ENCODE data around the gene HOOK1. TPM values are rescaled to one million over a fixed set of nuclear protein-coding genes. Genes with fewer than 3 reads are reported as not detected.
"Not testable (repeated sequence)": the region's sequence is repeated elsewhere in the genome, so short reads cannot be mapped to it uniquely, and the experiment has no call there.

Gene HOOK1
- total RNA-seq, 1 donor from 2014 or later: 2.4 TPM

- Mint-ChIP-seq H3K36me3 (ENCODE audit: low read depth) (peaks cover 3% of the 10 kb centered on the region), H3K4me1 (ENCODE audit: low read depth) (no peaks in the 10 kb centered on the region), H3K27me3 (ENCODE audit: insufficient read depth) (no peaks in the 10 kb centered on the region), H3K4me3 (no peak overlapping the region), H3K27ac (no peak overlapping the region), H3K9me3 (no peaks in the 10 kb centered on the region)
- no peak for DNase-seq (ENCODE audit: low spot score)
- intact Hi-C loops (cut with micrococcal nuclease): no loop called here
Measured at GRCh38 chr1:59908682-59909081, 93.9 kb downstream of the HOOK1 start.

- H3K4me3 Mint-ChIP-seq; H3K27me3 Mint-ChIP-seq (ENCODE audit: insufficient read depth); H3K36me3 Mint-ChIP-seq (ENCODE audit: low read depth); H3K9me3 Mint-ChIP-seq; DNase-seq (ENCODE audit: low spot score); H3K27ac Mint-ChIP-seq; H3K4me1 Mint-ChIP-seq (ENCODE audit: low read depth); intact Hi-C loops (cut with micrococcal nuclease): not testable (repeated sequence)
Measured at GRCh38 chr1:59914791-59915286, 100.1 kb downstream of the HOOK1 start.

- Mint-ChIP-seq H3K27ac (no peak overlapping the region), H3K4me1 (ENCODE audit: low read depth) (peaks cover 7% of the 10 kb centered on the region), H3K9me3 (no peaks in the 10 kb centered on the region), H3K36me3 (ENCODE audit: low read depth) (peaks cover 3% of the 10 kb centered on the region), H3K27me3 (ENCODE audit: insufficient read depth) (peaks cover 4% of the 10 kb centered on the region), H3K4me3 (no peak overlapping the region)
- no peak for DNase-seq (ENCODE audit: low spot score)
- intact Hi-C loops (cut with micrococcal nuclease): no loop called here
Measured at GRCh38 chr1:59915516-59915915, 100.8 kb downstream of the HOOK1 start.

- peaks cover 10% of the 10 kb centered on the region for H3K27me3 Mint-ChIP-seq (ENCODE audit: insufficient read depth)
- no peak overlapping the region for H3K27ac Mint-ChIP-seq
- H3K4me3 Mint-ChIP-seq: no peak overlapping the region
- peaks cover 7% of the 10 kb centered on the region for H3K4me1 Mint-ChIP-seq (ENCODE audit: low read depth)
- H3K9me3 Mint-ChIP-seq: no peaks in the 10 kb centered on the region
- intact Hi-C loops (cut with micrococcal nuclease): no loop called here
- no peak for DNase-seq (ENCODE audit: low spot score)
- H3K36me3 Mint-ChIP-seq (ENCODE audit: low read depth): no peaks in the 10 kb centered on the region
Measured at GRCh38 chr1:59917026-59917784, 102.5 kb downstream of the HOOK1 start.

- Mint-ChIP-seq H3K27me3 (ENCODE audit: insufficient read depth) (peaks cover 10% of the 10 kb centered on the region), H3K4me3 (no peak overlapping the region), H3K27ac (no peak overlapping the region), H3K4me1 (ENCODE audit: low read depth) (peaks cover 7% of the 10 kb centered on the region), H3K36me3 (ENCODE audit: low read depth) (no peaks in the 10 kb centered on the region), H3K9me3 (no peaks in the 10 kb centered on the region)
- intact Hi-C loops (cut with micrococcal nuclease): no loop called here
- DNase-seq (ENCODE audit: low spot score): no peak
Measured at GRCh38 chr1:59917785-59918180, 103.0 kb downstream of the HOOK1 start.

GRCh38 chr1:59919746-59920145 is 105.0 kb downstream of the HOOK1 start:
- DNase-seq (ENCODE audit: low spot score): no peak
- intact Hi-C loops (cut with micrococcal nuclease): no loop called here
- Mint-ChIP-seq H3K36me3 (ENCODE audit: low read depth) (peaks cover 4% of the 10 kb centered on the region), H3K4me1 (ENCODE audit: low read depth) (peaks cover 7% of the 10 kb centered on the region), H3K27me3 (ENCODE audit: insufficient read depth) (peaks cover 10% of the 10 kb centered on the region), H3K27ac (no peak overlapping the region), H3K9me3 (peaks cover 11% of the 10 kb centered on the region), H3K4me3 (no peak overlapping the region)

GRCh38 chr1:59921258-59921899 is 106.6 kb downstream of the HOOK1 start:
- H3K27ac Mint-ChIP-seq; H3K36me3 Mint-ChIP-seq (ENCODE audit: low read depth); DNase-seq (ENCODE audit: low spot score); H3K4me3 Mint-ChIP-seq; intact Hi-C loops (cut with micrococcal nuclease): not testable (repeated sequence)
- H3K9me3 Mint-ChIP-seq: peaks cover 19% of the 10 kb centered on the region
- peaks cover 10% of the 10 kb centered on the region for H3K27me3 Mint-ChIP-seq (ENCODE audit: insufficient read depth)
- peaks cover 20% of the 10 kb centered on the region for H3K4me1 Mint-ChIP-seq (ENCODE audit: low read depth)

GRCh38 chr1:59924653-59925052 is 109.9 kb downstream of the HOOK1 start:
- Mint-ChIP-seq H3K27me3 (ENCODE audit: insufficient read depth) (peaks cover 30% of the 10 kb centered on the region), H3K9me3 (peaks cover 19% of the 10 kb centered on the region), H3K27ac (no peak overlapping the region), H3K4me1 (ENCODE audit: low read depth) (peaks cover 19% of the 10 kb centered on the region), H3K4me3 (no peak overlapping the region), H3K36me3 (ENCODE audit: low read depth) (peaks cover 4% of the 10 kb centered on the region)
- no peak for DNase-seq (ENCODE audit: low spot score)
- intact Hi-C loops (cut with micrococcal nuclease): no loop called here

Other genes with a start within 250 kb of the HOOK1 start
- 0.44 and 0.54 TPM in 2 replicates for gene CYP2J2, start 111.8 kb downstream of the HOOK1 start, total RNA-seq